ENCODE data around the gene HUS1.

The HUS1 gene

DNA sequence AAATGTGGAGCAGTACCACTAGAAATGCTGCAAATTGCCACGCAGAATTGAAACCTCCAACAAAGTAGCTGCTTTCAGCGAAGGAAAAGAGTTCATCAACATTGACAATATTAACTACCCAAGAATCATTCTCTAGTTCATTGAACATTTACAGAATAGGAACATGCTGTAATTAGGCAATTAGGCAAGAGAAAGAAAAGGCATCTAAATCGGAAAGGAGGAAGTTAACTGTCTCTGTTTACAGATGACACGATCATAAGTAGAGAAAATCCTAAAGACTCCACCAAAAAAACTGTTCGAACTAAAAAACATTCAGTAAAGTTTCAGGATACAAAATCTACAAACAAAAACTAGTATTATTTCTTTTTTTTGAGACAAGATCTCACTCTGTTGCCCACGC lies 22.3 kb downstream of the HUS1 start:
- no peak overlapping the region for H3K4me3 ChIP-seq (ENCODE audit: low read depth, low read length)
- ChIA-PET POLR2A (no interaction called here), CTCF (interaction anchor here (0.6 to 1.0 kb wide), 2 partner anchors 12 to 53 kb away, joined by 3 read pairs; no protein-coding TSS in a partner anchor)
- no peak overlapping the region for H3K27ac ChIP-seq (ENCODE audit: extremely low read depth, low read depth, low read length)
- no peaks in the 10 kb centered on the region for H3K9me3 ChIP-seq (ENCODE audit: control insufficient read depth, insufficient read depth, low read depth, low read length)
- TF ChIP-seq ZNF223 (tag by site-specific recombination; IDR thresholded peaks at IDR 0.05) (no peak), ZBTB48 (tag by site-specific recombination; IDR thresholded peaks at IDR 0.05) (no peak), TCF7L2 (IDR thresholded peaks at IDR 0.05; ENCODE audit: borderline replicate concordance, low read depth, low read length) (no peak), ZNF677 (tag by site-specific recombination; IDR thresholded peaks at IDR 0.05) (no peak), ZNF544 (tag by site-specific recombination; IDR thresholded peaks at IDR 0.05) (no peak), ZNF214 (tag by site-specific recombination; IDR thresholded peaks at IDR 0.05; ENCODE audit: borderline replicate concordance) (no peak), ZNF529 (tag by site-specific recombination; IDR thresholded peaks at IDR 0.05; ENCODE audit: insufficient replicate concordance) (no peak), ZSCAN23 (tag by site-specific recombination; IDR thresholded peaks at IDR 0.05) (no peak), MEIS1 (CRISPR knock-in tag; IDR thresholded peaks at IDR 0.05; ENCODE audit: borderline replicate concordance) (no peak), SP7 (tag by site-specific recombination; IDR thresholded peaks at IDR 0.05) (no peak), MZF1 (tag by site-specific recombination; IDR thresholded peaks at IDR 0.05; ENCODE audit: borderline replicate concordance) (no peak)
- TF ChIP-seq, protein P1, sequence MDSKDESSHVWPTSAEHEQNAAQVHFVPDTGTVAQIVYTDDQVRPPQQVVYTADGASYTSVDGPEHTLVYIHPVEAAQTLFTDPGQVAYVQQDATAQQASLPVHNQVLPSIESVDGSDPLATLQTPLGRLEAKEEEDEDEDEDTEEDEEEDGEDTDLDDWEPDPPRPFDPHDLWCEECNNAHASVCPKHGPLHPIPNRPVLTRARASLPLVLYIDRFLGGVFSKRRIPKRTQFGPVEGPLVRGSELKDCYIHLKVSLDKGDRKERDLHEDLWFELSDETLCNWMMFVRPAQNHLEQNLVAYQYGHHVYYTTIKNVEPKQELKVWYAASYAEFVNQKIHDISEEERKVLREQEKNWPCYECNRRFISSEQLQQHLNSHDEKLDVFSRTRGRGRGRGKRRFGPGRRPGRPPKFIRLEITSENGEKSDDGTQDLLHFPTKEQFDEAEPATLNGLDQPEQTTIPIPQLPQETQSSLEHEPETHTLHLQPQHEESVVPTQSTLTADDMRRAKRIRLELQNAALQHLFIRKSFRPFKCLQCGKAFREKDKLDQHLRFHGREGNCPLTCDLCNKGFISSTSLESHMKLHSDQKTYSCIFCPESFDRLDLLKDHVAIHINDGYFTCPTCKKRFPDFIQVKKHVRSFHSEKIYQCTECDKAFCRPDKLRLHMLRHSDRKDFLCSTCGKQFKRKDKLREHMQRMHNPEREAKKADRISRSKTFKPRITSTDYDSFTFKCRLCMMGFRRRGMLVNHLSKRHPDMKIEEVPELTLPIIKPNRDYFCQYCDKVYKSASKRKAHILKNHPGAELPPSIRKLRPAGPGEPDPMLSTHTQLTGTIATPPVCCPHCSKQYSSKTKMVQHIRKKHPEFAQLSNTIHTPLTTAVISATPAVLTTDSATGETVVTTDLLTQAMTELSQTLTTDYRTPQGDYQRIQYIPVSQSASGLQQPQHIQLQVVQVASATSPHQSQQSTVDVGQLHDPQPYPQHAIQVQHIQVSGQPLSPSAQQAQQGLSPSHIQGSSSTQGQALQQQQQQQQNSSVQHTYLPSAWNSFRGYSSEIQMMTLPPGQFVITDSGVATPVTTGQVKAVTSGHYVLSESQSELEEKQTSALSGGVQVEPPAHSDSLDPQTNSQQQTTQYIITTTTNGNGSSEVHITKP (tag by site-specific recombination; IDR thresholded peaks at IDR 0.05): no peak
- TF ChIP-seq, protein P2, sequence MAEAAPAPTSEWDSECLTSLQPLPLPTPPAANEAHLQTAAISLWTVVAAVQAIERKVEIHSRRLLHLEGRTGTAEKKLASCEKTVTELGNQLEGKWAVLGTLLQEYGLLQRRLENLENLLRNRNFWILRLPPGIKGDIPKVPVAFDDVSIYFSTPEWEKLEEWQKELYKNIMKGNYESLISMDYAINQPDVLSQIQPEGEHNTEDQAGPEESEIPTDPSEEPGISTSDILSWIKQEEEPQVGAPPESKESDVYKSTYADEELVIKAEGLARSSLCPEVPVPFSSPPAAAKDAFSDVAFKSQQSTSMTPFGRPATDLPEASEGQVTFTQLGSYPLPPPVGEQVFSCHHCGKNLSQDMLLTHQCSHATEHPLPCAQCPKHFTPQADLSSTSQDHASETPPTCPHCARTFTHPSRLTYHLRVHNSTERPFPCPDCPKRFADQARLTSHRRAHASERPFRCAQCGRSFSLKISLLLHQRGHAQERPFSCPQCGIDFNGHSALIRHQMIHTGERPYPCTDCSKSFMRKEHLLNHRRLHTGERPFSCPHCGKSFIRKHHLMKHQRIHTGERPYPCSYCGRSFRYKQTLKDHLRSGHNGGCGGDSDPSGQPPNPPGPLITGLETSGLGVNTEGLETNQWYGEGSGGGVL (tag by site-specific recombination; IDR thresholded peaks at IDR 0.05): no peak
- TF ChIP-seq, protein P3, sequence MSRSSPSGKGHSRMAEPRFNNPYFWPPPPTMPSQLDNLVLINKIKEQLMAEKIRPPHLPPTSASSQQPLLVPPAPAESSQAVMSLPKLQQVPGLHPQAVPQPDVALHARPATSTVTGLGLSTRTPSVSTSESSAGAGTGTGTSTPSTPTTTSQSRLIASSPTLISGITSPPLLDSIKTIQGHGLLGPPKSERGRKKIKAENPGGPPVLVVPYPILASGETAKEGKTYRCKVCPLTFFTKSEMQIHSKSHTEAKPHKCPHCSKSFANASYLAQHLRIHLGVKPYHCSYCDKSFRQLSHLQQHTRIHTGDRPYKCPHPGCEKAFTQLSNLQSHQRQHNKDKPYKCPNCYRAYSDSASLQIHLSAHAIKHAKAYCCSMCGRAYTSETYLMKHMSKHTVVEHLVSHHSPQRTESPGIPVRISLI (tag by site-specific recombination; IDR thresholded peaks at IDR 0.05): no peak
- TF ChIP-seq, protein P4, sequence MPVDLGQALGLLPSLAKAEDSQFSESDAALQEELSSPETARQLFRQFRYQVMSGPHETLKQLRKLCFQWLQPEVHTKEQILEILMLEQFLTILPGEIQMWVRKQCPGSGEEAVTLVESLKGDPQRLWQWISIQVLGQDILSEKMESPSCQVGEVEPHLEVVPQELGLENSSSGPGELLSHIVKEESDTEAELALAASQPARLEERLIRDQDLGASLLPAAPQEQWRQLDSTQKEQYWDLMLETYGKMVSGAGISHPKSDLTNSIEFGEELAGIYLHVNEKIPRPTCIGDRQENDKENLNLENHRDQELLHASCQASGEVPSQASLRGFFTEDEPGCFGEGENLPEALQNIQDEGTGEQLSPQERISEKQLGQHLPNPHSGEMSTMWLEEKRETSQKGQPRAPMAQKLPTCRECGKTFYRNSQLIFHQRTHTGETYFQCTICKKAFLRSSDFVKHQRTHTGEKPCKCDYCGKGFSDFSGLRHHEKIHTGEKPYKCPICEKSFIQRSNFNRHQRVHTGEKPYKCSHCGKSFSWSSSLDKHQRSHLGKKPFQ (tag by site-specific recombination; IDR thresholded peaks at IDR 0.05): no peak
- TF ChIP-seq, protein P5, sequence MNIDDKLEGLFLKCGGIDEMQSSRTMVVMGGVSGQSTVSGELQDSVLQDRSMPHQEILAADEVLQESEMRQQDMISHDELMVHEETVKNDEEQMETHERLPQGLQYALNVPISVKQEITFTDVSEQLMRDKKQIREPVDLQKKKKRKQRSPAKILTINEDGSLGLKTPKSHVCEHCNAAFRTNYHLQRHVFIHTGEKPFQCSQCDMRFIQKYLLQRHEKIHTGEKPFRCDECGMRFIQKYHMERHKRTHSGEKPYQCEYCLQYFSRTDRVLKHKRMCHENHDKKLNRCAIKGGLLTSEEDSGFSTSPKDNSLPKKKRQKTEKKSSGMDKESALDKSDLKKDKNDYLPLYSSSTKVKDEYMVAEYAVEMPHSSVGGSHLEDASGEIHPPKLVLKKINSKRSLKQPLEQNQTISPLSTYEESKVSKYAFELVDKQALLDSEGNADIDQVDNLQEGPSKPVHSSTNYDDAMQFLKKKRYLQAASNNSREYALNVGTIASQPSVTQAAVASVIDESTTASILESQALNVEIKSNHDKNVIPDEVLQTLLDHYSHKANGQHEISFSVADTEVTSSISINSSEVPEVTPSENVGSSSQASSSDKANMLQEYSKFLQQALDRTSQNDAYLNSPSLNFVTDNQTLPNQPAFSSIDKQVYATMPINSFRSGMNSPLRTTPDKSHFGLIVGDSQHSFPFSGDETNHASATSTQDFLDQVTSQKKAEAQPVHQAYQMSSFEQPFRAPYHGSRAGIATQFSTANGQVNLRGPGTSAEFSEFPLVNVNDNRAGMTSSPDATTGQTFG (tag by site-specific recombination; IDR thresholded peaks at IDR 0.05; ENCODE audit: borderline replicate concordance): no peak
- no peaks in the 10 kb centered on the region for H3K4me1 ChIP-seq (ENCODE audit: control insufficient read depth, insufficient read depth, low read length)
- H3K36me3 ChIP-seq (ENCODE audit: control insufficient read depth in 2 of 2, insufficient read depth in 1 of 2, low read length in 2 of 2): peaks cover 16 to 47% of the 10 kb centered on the region in 2 experiments
